GM19240 (cell line): Measurements from ENCODE around the gene RAB41.
"Not testable (repeated sequence)": the region's sequence is repeated elsewhere in the genome, so short reads cannot be mapped to it uniquely, and the experiment has no call there.

Experiments
- DNase-seq: peaks from one replicate; pipeline ENCODE4 v3.0.0; 2011; ENCODE audit warnings: low spot score; ENCODE audit not compliant: insufficient read length

Gene RAB41

DNA sequence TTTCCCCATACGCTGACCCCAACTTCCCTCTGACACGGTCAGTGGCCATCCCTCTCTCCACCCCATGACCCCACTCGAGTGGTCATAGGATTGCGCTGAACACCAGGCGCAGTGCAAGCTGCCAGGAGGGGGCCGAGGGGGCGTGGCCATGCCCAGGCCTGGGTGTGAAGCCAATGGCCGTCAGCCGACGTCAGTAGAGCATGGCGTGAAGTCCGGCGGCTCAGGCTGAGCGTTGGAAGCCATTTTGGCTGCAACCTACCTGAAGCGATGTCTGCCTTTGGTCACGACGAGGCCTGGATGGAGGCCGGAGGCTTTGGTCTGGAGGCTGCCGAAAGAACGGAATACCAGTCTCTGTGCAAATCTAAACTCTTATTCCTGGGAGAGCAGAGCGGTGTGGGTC lies at the start of gene RAB41:
Gene RAB41, plus strand, starts transcription at position 222 of the 400 bp plus-strand sequence. Its CDS starts 46 bp downstream, at position 268.
- no peak for DNase-seq

DNA sequence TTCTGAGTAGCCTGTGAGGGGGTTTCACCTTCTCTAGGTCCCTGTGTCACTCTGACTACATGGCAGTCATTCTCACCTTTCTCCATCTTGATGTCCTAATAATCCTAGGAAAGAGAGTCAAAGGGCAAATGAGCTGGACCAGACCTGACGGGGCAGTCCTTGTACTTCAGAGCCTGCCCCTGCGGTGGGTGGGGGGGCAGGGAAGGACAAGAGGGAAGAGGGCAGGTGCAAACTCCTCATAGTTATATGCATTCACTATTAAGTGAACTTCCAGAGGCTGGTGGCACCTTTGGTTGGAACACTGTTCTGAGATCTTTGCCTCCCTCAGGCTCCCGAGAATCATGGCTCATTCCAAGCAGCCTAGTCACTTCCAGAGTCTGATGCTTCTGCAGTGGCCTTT lies 47.6 kb upstream of the RAB41 start, which contains the start of gene AWAT1:
Gene AWAT1, plus strand, starts transcription at position 301 of the 400 bp plus-strand sequence. Its CDS starts 41 bp downstream, at position 342.
- no peak for DNase-seq

DNA sequence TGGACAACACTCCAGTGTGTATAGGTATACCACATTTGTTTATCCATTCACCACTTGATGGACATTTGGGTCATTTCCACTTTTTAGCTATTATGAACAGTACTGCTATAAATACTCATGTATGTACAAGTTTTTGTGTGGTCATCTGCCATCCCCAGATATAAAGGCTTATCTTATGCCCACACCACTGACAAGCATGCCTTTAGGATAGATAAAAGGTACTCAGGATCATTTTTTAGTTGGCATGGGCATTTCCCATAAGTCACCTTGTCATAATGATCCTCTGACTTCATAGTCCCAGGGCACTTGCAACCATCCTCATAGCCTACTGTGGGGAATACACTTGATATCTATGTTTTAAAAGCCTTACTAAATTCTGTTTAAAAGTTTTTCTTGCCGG lies 41.2 kb upstream of the RAB41 start:
- DNase-seq: no peak

DNA sequence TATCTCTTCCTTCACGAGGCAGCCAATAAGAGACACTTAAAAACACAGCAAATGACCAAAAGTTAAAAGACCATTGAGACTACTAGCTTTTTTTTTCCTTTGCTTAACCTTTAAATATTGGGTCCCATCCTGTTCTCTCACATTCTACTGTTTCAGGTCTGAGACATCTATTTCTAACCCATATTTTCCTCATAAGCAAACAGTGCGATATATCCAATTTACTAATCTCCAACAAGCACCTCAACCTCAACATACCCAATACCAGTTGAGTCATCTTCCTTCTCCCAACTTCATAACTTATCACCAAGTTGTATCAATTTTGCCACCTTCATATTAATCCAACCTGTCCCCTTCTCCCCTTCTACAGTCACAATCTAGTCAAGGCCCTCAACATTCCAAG lies 40.5 kb upstream of the RAB41 start:
- DNase-seq: no peak

DNA sequence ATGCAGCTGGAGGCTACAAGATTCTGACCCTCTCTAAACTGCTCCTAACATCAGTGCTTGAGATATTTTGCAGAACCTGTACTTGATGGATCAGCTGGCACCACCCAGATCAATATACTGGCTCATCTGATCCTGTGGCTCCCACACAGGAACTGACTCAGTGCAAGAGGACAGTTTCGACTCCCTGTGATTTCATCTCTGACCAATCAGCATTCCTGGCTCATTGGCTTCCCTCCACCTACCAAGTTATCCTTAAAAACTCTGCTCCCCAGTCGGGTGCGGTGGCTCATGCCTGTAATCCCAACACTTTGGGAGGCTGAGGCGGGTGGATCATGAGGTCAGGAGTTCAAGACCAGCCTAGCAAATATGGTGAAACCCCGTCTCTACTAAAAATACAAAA lies 38.4 kb upstream of the RAB41 start:
- DNase-seq: not testable (repeated sequence)

DNA sequence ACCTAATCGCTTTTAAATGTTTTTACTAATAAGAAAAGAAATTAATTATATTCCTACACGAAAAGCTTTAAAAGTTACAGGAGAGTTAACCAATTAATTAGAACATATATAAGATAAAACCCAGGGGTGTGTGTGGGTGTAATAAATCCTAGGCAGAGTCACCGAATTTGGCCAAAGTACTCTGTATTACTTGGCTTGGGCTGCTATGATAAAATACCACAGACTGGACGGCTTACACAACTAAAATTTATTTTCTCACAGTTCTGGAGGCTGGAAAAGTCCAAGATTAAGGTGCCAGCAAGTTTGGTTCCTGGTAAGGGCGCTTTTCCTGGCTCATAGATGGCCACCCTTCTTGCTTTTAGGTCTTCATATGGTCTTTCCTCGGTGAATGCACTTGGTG lies 37.1 kb upstream of the RAB41 start:
- no peak for DNase-seq

DNA sequence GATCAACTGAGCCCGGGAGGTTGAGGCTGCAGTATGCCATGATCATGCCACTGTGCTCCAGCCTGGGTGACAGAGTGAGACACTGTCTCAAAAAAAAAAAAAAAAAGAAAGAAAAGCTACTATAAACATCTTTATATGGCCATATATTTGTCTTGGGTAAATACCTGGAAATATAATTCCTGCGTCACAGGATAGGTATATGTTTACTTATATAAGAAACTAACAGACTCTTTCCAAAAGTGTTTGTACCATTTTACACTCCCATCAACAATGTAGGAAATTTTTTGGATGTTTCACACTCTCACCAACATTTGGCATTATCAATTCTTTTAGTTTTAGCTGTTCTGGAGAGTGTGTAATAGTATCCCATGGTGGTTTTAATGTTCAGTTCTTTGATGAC lies 34.7 kb upstream of the RAB41 start:
- DNase-seq: no peak

DNA sequence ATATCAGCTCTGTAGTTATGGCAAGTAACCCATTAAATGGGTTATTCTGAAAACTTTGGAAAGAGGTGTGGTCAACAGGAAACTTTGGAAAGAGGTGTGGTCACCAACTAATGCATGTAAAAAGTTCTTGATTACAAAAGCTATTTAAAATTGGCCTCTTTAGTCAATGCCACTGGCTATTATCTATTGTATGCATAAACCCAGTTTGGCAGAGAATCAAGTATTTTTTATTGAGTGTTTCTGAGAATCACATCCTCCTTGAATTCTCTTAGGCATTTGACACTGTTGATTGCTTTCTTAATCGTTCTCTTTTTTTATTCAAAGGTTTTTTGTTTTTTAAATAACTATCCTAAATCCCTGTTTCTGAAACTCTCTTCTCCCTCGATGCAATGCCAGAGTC lies 29.5 kb upstream of the RAB41 start:
- DNase-seq: no peak

DNA sequence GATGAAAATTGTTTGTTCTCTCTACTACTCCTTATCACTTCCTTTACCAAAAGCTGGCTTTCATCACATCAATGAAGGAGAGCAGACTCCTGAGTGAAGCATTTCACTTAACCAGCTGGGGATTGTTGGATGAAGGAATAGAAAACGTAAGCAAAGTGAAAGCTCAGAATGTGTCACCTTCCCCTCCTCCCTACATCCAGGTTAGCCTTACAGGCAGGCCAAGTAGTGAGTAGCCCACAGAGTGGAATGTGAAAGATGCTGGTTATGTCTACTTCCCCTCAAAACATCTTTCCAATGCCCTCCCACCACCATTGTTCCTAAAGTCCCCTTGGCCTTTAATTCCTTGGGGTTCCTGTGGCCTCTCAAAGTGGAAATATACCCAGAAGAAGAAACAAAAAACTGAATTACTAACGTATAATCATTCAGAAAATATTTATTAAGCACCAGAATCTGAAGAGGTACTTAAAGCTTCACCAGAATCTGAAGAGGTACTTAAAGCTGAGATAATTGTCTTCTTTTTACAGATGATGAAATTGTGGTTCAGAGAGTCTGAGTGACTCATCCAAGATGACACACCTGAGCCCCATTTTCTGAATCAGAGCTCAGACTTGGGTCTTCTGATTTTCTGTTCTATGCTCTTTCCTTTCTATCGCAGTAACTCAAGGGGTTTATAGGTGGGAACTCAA lies 28.5 kb upstream of the RAB41 start:
- DNase-seq: no peak

DNA sequence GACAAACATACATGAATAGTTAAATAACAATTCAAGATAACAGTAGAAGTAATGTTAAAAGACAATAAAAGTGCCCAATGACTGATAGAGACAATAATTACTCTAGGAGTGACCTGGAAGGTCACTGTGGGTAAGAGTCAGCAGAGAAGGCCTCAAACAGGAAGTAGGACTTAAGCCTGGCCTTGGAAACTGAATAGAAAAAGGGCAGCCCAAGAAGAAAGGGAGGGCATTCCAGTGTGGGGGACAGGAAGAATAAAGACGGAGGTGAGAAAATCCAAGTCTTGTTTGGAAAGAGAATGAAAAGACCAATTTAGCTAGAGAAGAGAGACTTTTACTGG lies 27.9 kb upstream of the RAB41 start:
- no peak for DNase-seq

DNA sequence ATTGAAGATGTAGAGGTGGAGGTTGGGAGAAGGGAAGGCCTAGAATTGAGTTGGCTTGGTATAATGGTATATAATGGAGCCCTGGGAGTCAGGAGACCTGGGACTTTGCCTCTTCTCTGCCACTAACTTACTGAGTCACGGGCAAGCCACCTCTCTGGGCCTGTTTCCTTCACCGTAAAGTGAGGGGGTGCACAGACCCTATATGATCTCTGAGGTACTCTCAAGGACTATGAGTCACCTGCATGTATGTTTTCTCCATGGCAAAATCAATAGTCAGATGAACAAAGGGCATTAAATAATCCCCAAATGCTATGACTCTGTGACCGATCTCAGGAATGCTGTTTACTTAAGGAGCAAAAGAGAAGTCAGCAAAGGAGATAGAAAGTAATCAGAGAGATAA lies 27.1 kb upstream of the RAB41 start:
- no peak for DNase-seq

DNA sequence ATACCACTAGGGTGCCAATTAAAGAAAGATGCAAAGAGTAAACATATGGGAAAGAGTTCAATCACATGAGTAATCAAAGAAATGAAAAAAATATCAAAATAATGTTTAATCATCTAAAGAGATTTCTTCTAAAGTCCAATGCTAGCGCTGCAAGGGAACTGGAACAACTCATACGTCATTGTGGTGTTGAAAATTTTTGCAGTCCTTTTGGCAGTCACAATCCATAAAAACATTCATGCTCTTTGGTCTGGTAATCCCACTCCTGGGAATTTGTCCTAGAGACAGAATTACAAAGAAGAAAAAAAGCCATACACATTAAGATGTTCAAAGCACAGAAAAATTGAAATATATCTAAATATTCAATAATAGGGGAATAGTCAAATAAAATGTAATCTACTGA lies 26.5 kb upstream of the RAB41 start:
- DNase-seq: no peak

DNA sequence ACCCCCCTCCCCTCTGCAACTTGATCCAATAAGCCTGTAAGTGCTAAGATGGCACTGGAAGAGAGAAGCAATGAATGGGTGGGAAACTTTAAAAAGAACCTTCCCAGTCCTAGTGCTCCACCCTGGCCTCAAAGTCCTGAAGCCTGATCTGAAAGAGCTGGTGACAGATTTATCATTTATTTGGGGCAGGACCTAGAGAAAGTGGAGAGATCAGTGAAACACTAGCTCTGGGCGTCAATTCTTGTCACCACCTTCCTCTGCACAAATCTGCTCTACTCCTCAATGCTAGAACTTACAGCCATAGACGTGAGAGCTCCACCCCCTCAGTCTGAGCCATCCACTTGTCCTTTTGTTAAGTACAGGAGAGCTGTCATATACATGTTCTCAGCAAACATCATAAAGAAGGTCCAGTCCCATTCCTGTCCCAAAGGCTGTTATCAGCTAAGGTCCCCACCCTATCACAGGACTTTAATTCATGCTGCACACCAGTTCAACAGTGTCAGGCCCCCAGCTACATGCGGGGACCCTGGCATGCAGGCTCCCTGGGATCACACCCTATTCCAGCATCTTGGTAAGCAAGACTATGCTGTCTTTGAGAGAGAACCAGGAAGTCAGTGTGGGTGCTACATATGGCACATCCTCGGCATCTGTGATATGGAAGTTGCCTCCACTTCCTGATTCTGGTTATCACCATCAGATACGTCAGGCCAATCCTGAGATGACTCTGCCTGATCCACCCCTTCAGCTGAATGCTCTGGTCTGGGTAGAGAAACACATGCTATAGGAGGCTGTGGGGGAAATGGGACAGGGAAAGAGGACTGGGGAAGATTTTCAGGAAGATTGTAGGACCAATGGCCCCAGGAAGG lies 24.3 kb upstream of the RAB41 start:
- DNase-seq: no peak

DNA sequence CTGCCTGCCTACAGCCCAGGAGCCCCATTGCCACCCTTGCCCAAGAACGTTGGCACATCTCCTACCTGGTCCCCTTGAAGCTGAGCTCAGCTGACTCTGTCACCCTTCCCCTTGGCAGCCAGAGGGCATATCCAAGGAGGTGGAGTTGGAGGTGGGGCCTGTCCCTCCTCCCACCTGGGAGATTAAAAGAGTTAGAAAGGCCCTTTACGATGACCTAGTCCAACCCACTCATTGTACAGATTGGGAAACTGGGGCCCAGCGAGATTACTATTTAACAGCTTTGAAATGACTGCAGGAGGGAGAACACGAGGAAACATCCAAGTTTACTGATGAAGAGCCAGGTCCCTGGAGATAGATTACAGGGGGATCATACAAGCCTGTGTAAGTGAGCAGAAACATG lies 21.9 kb upstream of the RAB41 start, which contains the start of gene P2RY4:
Gene P2RY4, minus strand, starts transcription at position 101 of the 400 bp plus-strand sequence. CDS start 580 bp downstream, outside the sequence.
- DNase-seq: no peak

DNA sequence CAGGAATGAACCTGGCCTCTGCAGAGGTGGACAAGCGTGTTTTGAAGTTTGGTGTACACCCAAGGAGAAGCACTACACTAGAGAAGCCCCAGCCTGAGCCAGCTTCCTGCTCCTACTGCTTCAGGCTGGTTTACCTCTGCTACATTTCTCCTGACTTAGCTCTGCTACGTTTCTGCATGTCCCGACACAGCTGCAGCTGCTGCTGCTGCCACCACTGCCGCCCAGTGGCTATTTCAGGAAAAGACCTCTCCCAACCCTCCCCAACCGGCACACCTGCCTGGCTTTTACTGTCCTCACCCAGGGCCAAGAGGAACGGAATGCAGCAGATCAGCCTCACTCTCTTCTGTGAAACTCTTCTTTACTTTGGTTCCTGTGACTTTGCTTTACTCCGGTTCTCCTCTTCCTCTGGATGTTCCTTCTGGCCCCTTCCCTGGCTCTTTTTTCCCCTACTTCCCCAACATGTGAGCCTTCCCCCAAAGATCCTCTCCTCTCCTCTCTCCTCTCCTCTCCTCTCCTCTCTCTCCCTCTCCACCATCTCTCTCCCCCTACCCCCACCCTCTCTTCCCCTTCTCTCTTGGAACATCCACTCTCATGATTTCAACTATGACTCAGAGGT lies 18.9 kb upstream of the RAB41 start:
- peak; percentile 8 for DNase-seq

DNA sequence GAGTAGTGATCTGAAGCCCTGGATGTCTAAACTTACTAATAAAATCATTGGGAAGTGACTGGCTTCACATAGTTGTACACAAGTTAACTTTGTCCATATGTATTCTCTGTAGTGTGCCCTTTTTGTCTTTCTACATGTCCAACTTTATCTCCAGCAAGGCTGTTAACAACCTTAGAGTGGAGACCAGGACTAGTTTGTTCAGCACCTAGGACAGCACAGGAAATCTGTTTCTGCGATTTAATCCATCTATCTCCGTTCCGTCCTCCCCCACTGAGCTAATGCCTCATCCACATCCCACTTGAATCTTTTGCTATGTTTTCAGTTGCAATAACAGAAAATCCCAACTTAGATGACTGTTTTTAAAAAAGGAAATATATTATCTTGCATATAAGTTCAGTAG lies 17.2 kb upstream of the RAB41 start:
- no peak for DNase-seq

DNA sequence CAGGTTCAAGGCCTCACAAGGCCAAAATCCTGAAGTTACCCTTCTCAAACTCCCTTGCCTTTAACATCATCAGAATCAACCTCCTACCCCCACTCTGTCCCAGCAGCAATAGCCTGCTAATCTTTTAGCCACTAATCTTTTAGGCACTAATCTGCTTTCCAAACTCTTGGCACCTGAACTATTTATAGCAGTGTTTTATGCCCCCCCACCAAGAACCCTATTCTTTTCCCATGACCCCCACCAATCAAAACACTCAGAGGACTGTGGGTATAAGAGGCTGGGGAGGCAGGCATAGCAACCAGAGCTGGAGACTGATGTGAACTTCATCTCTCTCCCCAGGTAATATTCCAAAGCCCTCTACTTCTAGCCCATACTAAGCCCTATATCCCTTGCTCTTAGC lies 13.9 kb upstream of the RAB41 start, which contains the start of gene ARR3:
Gene ARR3, plus strand, starts transcription at position 301 of the 400 bp plus-strand sequence. CDS start 1,052 bp downstream, outside the sequence.
- no peak for DNase-seq

DNA sequence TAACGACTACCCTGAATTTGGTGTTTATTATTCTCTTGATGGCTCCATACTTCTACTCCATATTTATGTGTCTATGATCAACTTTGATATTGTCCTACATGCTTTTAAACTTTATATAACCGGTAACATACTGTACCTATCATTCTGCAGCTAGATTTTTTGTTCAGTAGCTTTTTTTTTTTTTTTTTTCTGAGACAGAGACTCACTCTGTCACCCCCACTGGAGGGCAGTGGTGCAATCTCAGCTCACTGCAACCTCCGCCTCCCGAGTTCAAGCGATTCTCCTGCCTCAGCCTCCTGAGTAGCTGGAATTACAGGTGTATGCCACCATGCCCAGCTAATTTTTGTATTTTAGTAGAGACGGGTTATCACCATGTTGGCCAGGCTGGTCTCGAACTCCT lies 7.9 kb upstream of the RAB41 start:
- not testable (repeated sequence) for DNase-seq

DNA sequence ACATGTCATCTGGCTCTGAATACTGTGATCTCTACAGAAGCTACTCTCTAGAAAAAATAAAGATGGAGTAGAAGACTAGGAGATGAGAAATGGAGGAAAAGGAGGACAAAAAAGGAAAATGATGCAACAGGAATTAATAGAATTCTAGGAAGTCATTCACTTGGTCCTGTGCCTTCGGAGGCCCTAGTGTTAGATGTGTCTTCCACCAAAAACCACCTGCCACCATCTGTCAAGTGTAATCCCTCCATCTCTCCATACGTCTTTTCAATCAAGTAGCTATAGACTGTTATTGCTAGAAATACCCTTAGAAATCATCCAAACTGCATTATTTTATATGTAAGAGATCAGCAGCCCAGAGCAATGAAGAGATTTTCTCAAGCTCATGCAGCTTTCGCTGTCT lies 2.9 kb upstream of the RAB41 start:
- DNase-seq: no peak

DNA sequence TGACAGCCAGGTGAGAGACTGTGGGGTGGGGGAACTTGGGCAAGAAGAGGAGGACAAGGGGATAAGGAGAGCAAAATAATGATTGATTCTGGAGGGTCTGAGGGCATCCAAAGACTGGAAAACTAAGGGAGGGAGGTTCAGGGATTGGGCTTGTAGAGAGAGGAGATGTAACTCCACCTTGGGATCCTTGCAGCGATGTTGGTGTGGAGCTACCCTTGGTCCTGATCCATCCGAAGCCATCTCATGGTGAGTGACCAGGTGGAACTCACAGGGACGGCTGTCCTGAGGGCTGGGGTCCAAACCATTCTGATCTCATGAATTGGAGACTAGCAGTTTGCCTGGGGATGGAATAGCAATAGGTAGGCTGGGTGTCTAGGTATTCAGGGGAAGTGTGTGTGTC lies 1.4 kb upstream of the RAB41 start:
- DNase-seq: no peak

DNA sequence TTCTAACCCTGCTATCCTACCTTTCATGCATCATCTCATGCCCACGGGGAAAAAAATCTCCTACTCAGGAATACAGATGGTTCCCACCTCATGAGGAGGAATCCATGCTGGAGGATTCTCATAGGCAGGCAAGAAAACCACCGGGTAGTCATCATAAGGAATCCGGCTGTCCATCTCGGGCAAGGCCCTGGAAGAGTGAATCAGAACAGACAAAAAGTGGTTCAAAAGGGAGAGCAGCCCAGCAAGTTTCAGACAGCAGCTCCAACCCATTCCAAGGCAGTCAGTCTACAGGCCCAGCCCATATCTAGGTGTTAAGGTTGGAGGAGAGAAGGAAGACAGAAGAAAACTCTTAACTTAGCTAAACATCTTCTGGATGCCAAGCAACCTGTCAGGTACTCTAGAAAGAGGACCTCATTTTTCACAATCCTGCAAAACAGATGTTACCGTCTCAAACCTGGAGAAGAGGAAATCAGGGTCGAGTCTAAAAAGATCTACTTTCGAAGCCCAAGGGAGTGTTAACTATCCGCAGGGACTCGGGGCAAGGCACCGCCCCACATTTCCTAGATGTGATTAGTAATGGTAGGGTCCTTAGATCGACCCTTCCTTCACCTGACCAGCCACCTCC lies 7.3 kb downstream of the RAB41 start:
- no peak for DNase-seq
